GM23338 (cell line): ENCODE results near the gene DSCAML1. TPM values are rescaled to one million over a fixed set of nuclear protein-coding genes. Genes with fewer than 3 reads are reported as not detected.

Experiments used
- ATAC-seq: fragments of 200-7000 bp; cut with Tn5 transposase; 3 replicates; pipeline ENCODE4 v1.9.1; 2020
- DNase-seq: peaks from one replicate; pipeline ENCODE4 v3.0.0-alpha.2; 2015; ENCODE audit warnings: low spot score
- H2AFZ ChIP-seq: fragments of 200-600 bp; sonication (generic); 2 replicates; pipeline ENCODE4 v1.8.0; 2016; ENCODE audit warnings: antibody characterized with exemption, mild to moderate bottlenecking, moderate library complexity
- H3F3A ChIP-seq: fragments of 200-600 bp; sonication (generic); replicated peaks from 2 replicates; pipeline ENCODE4 v1.8.0; 2017; ENCODE audit warnings: antibody characterized with exemption, mixed run types, low read depth
- H3K27ac ChIP-seq: fragments of 200-600 bp; sonication (generic); 2 replicates; pipeline ENCODE4 v1.6.1; 2016; ENCODE audit warnings: low read depth
- H3K27me3 ChIP-seq: fragments of 200-600 bp; sonication (generic); 2 replicates; pipeline ENCODE4 v1.8.0; 2016; ENCODE audit warnings: mild to moderate bottlenecking, mixed run types, moderate library complexity; ENCODE audit not compliant: insufficient read depth
- H3K36me3 ChIP-seq: fragments of 200-600 bp; sonication (generic); 2 replicates; pipeline ENCODE4 v1.8.0; 2016; ENCODE audit warnings: mild to moderate bottlenecking; ENCODE audit not compliant: insufficient read depth
- H3K4me1 ChIP-seq: fragments of 200-600 bp; sonication (generic); 2 replicates; pipeline ENCODE4 v1.8.0; 2016; ENCODE audit warnings: mild to moderate bottlenecking, moderate library complexity; ENCODE audit not compliant: insufficient read depth
- H3K4me2 ChIP-seq: fragments of 200-600 bp; sonication (generic); 2 replicates; pipeline ENCODE4 v1.7.1; 2017; ENCODE audit warnings: mixed run types
- H3K4me3 ChIP-seq: fragments of 200-600 bp; sonication (generic); 2 replicates; pipeline ENCODE4 v1.6.1; 2016; ENCODE audit warnings: mixed run types
- H3K79me2 ChIP-seq: fragments of 200-600 bp; sonication (generic); replicated peaks from 2 replicates; pipeline ENCODE4 v1.8.0; 2017; ENCODE audit warnings: mild to moderate bottlenecking; ENCODE audit not compliant: insufficient read depth
- H3K9me2 ChIP-seq: fragments of 200-600 bp; sonication (generic); 2 replicates; pipeline ENCODE4 v1.8.0; 2017; ENCODE audit not compliant: insufficient read depth
- H4K20me1 ChIP-seq: fragments of 200-600 bp; sonication (generic); replicated peaks from 2 replicates; pipeline ENCODE4 v1.8.0; 2017; ENCODE audit warnings: mild to moderate bottlenecking; ENCODE audit not compliant: insufficient read depth
- H3K27ac Mint-ChIP-seq: 2 replicates; pipeline ENCODE4 v1.8.0; 2020; ENCODE audit warnings: inconsistent platforms, mild to moderate bottlenecking, moderate library complexity, mixed read lengths
- H3K27me3 Mint-ChIP-seq: 3 replicates; pipeline ENCODE4 v1.8.0; 2022; ENCODE audit warnings: low read depth, mild to moderate bottlenecking, moderate library complexity, mixed read lengths, inconsistent platforms; ENCODE audit not compliant: insufficient read depth, poor library complexity
- H3K36me3 Mint-ChIP-seq: 3 replicates; pipeline ENCODE4 v1.8.0; 2021; ENCODE audit warnings: low read depth, mild to moderate bottlenecking, inconsistent platforms, moderate library complexity, mixed read lengths
- H3K4me1 Mint-ChIP-seq: 3 replicates; pipeline ENCODE4 v1.8.0; 2020; ENCODE audit warnings: mild to moderate bottlenecking, inconsistent platforms, mixed read lengths
- H3K4me3 Mint-ChIP-seq: 3 replicates; pipeline ENCODE4 v1.8.0; 2021; ENCODE audit warnings: moderate library complexity, mild to moderate bottlenecking, inconsistent platforms, mixed read lengths
- H3K9me3 Mint-ChIP-seq: 3 replicates; pipeline ENCODE4 v1.8.0; 2020; ENCODE audit warnings: moderate library complexity, mild to moderate bottlenecking, inconsistent platforms, mixed read lengths
- CREB1 ChIP-seq: fragments of 250-450 bp; sonication (Bioruptor Pico); IDR thresholded peaks from 2 replicates; pipeline ENCODE4 v1.5.0; 2020; ENCODE audit warnings: low read depth, mild to moderate bottlenecking, moderate library complexity
- ETS1 ChIP-seq: IDR thresholded peaks from 2 replicates; pipeline ENCODE4 v1.6.1; 2016; ENCODE audit warnings: antibody characterized with exemption
- EZH2 ChIP-seq: fragments of 200-600 bp; sonication (generic); IDR thresholded peaks from one replicate; pipeline ENCODE4 v1.8.0; 2017; ENCODE audit warnings: antibody characterized with exemption, mild to moderate bottlenecking, low read depth; ENCODE audit not compliant: unreplicated experiment
- EZH2phosphoT487 ChIP-seq: fragments of 200-600 bp; sonication (generic); IDR thresholded peaks from one replicate; pipeline ENCODE4 v1.8.1; 2018; ENCODE audit warnings: antibody characterized with exemption; ENCODE audit not compliant: unreplicated experiment
- JUNB ChIP-seq: IDR thresholded peaks from one replicate; pipeline ENCODE4 v1.6.1; 2016; ENCODE audit warnings: antibody characterized with exemption; ENCODE audit not compliant: unreplicated experiment
- NANOG ChIP-seq: IDR thresholded peaks from 2 replicates; pipeline ENCODE4 v1.6.1; 2016; ENCODE audit warnings: antibody characterized with exemption, borderline replicate concordance
- POLR2AphosphoS5 ChIP-seq: IDR thresholded peaks from 2 replicates; pipeline ENCODE4 v1.6.1; 2016; ENCODE audit warnings: antibody characterized with exemption, low read depth
- ZNF462 ChIP-seq: fragments of 250-450 bp; sonication (Bioruptor Pico); IDR thresholded peaks from 2 replicates; pipeline ENCODE4 v1.5.0; 2020; ENCODE audit warnings: mild to moderate bottlenecking, moderate library complexity
- polyA plus RNA-seq: library from polyadenylated mRNA; unstranded; fragments of >200 nt; fragmentation: Nextera tagmentation; extraction: Ambion mirVana; gene quantifications from 2 replicates; pipeline ENCODE4 v1.2.1, GENCODE V29; 2016
- total RNA-seq: library from RNA; depleted of rRNA; stranded (reverse); fragments of >200 nt; shearing (Covaris generic); gene quantifications from 2 replicates; pipeline ENCODE4 v1.2.3, GENCODE V29; 2014

Gene DSCAML1
- total and polyA plus RNA-seq, 2 experiments from 2014 or later, result 0.17 TPM; not detected in 1

- TF ChIP-seq ZNF462 (CRISPR knock-in tag) (no peak), CREB1 (no peak), NANOG (no peak), EZH2phosphoT487 (no peak), POLR2AphosphoS5 (no peak), EZH2 (no peak), ETS1 (no peak)
Measured at GRCh38 chr11:117605331-117605730, 191.7 kb downstream of the DSCAML1 start (continued).

- no peak overlapping the region for H3K4me3 Mint-ChIP-seq
- Histone ChIP-seq H3K27ac (no peak overlapping the region), H3K4me2 (no peak overlapping the region), H3K36me3 (no peaks in the 10 kb centered on the region), H3K9me2 (no peaks in the 10 kb centered on the region), H3F3A (no peaks in the 10 kb centered on the region), H2AFZ (no peak overlapping the region), H3K4me1 (peaks cover 28% of the 10 kb centered on the region), H4K20me1 (no peaks in the 10 kb centered on the region), H3K79me2 (no peaks in the 10 kb centered on the region), H3K27me3 (no peaks in the 10 kb centered on the region), H3K4me3 (no peak overlapping the region)
- no peak for DNase-seq
- peaks cover 37% of the 10 kb centered on the region for H3K4me1 Mint-ChIP-seq
- H3K27me3 Mint-ChIP-seq, result peaks cover 15% of the 10 kb centered on the region
- no peak overlapping the region for H3K27ac Mint-ChIP-seq
- no peak for ATAC-seq
- TF ChIP-seq JUNB (no peak), POLR2AphosphoS5 (no peak), ETS1 (no peak)
- no peaks in the 10 kb centered on the region for H3K36me3 Mint-ChIP-seq
- H3K9me3 Mint-ChIP-seq, result no peaks in the 10 kb centered on the region
Measured at GRCh38 chr11:117604336-117604995, 192.6 kb downstream of the DSCAML1 start.
